HEK293 (cell line): Measurements from ENCODE around the gene PTPN4.

Experiments used
- KLF1 ChIP-seq: fragments of 450-650 bp; formaldehyde crosslinking; IDR thresholded peaks from 2 replicates; pipeline ENCODE4 v1.5.1; 2016; ENCODE audit warnings: missing biosample characterization, missing genetic modification characterization
- KLF16 ChIP-seq: fragments of 450-650 bp; formaldehyde crosslinking; IDR thresholded peaks from 2 replicates; pipeline ENCODE4 v1.5.1; 2017; ENCODE audit warnings: missing biosample characterization, missing genetic modification characterization
- MYNN ChIP-seq: fragments of 450-650 bp; formaldehyde crosslinking; IDR thresholded peaks from 2 replicates; pipeline ENCODE4 v1.5.1; 2016; ENCODE audit warnings: missing biosample characterization, missing genetic modification characterization, borderline replicate concordance
- YY1 ChIP-seq: fragments of 450-650 bp; formaldehyde crosslinking; IDR thresholded peaks from 2 replicates; pipeline ENCODE4 v1.5.1; 2018; ENCODE audit warnings: missing biosample characterization, missing genetic modification characterization
- ZNF157 ChIP-seq: fragments of 450-650 bp; formaldehyde crosslinking; IDR thresholded peaks from 2 replicates; pipeline ENCODE4 v1.5.1; 2016; ENCODE audit warnings: missing biosample characterization, missing genetic modification characterization
- ZNF274 ChIP-seq, 2 experiments: fragments of 200-500 bp in 1 of 2; fragments of 450-650 bp in 1 of 2; sonication (Bioruptor generic) in 1 of 2; formaldehyde crosslinking in 1 of 2; IDR thresholded peaks; 2 replicates each; pipeline versions ENCODE4 v1.5.1 to v1.6.1; 2014 to 2016; ENCODE audit warnings: borderline replicate concordance in 1 of 2, inconsistent platforms in 1 of 2, low read length in 1 of 2, missing biosample characterization in 1 of 2, missing genetic modification characterization in 1 of 2
- ZNF335 ChIP-seq: fragments of 450-650 bp; formaldehyde crosslinking; conservative IDR thresholded peaks from 2 replicates; pipeline ENCODE4 v1.5.1; 2016; ENCODE audit warnings: missing biosample characterization, missing genetic modification characterization
- TF ChIP-seq, protein P1 (sequence below): fragments of 450-650 bp; formaldehyde crosslinking; IDR thresholded peaks from 2 replicates; pipeline ENCODE4 v1.5.1; 2016; ENCODE audit warnings: missing biosample characterization, missing genetic modification characterization
- TF ChIP-seq, protein P2 (sequence below): IDR thresholded peaks from 2 replicates; pipeline ENCODE4 v1.6.1; 2011; ENCODE audit warnings: mild to moderate bottlenecking, low read depth, low read length, borderline replicate concordance
- TF ChIP-seq, protein P3 (sequence below): fragments of 450-650 bp; formaldehyde crosslinking; IDR thresholded peaks from 2 replicates; pipeline ENCODE4 v1.5.1; 2017; ENCODE audit warnings: missing biosample characterization, missing genetic modification characterization
- TF ChIP-seq, protein P4 (sequence below): fragments of 450-650 bp; formaldehyde crosslinking; optimal IDR thresholded peaks from 2 replicates; pipeline ENCODE3; 2016; ENCODE audit warnings: missing biosample characterization, mild to moderate bottlenecking, missing genetic modification characterization
- TF ChIP-seq, protein P5 (sequence below): fragments of 450-650 bp; formaldehyde crosslinking; IDR thresholded peaks from 2 replicates; pipeline ENCODE4 v1.5.1; 2016; ENCODE audit warnings: missing biosample characterization, missing genetic modification characterization
- TF ChIP-seq, protein P6 (sequence below): fragments of 450-650 bp; formaldehyde crosslinking; conservative IDR thresholded peaks from 2 replicates; pipeline ENCODE4 v1.5.1; 2016; ENCODE audit warnings: low read depth, missing biosample characterization, missing genetic modification characterization
- TF ChIP-seq, protein P7 (sequence below): sonication (generic); formaldehyde crosslinking; IDR thresholded peaks from 2 replicates; pipeline ENCODE4 v1.8.1; 2022; ENCODE audit warnings: mild to moderate bottlenecking, moderate library complexity, missing genetic modification reagents

DNA sequence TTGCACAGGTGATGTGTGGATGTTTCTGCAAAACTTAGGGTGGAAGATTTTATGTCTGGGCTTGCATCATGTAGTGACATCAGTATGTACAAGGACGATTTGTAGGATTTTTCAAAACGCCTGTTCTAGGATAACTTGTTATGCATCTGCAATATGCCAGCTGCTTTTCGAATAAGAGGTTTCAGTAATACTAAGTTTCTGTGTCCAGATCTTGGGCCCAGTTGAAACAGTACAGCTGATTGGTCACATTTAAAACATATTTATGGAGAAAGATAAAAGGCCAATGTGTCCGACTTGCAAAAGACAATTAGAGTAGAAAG is 1.2 kb downstream of the PTPN4 start:
- TF ChIP-seq, protein P1, sequence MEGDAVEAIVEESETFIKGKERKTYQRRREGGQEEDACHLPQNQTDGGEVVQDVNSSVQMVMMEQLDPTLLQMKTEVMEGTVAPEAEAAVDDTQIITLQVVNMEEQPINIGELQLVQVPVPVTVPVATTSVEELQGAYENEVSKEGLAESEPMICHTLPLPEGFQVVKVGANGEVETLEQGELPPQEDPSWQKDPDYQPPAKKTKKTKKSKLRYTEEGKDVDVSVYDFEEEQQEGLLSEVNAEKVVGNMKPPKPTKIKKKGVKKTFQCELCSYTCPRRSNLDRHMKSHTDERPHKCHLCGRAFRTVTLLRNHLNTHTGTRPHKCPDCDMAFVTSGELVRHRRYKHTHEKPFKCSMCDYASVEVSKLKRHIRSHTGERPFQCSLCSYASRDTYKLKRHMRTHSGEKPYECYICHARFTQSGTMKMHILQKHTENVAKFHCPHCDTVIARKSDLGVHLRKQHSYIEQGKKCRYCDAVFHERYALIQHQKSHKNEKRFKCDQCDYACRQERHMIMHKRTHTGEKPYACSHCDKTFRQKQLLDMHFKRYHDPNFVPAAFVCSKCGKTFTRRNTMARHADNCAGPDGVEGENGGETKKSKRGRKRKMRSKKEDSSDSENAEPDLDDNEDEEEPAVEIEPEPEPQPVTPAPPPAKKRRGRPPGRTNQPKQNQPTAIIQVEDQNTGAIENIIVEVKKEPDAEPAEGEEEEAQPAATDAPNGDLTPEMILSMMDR: no peak
- TF ChIP-seq KLF1 (tag by site-specific recombination) (no peak), ZNF335 (0 out of 2 replicates have a peak, but pooled peaks have one; percentile 14), ZNF274 (IDR thresholded peaks at IDR 0.05; ENCODE audit: low read length) (no peak), ZNF274 (tag by site-specific recombination; IDR thresholded peaks at IDR 0.05; ENCODE audit: borderline replicate concordance) (no peak), ZNF157 (tag by site-specific recombination) (no peak), KLF16 (tag by site-specific recombination) (no peak), MYNN (tag by site-specific recombination) (no peak), YY1 (tag by site-specific recombination) (no peak)
- TF ChIP-seq, protein P2, sequence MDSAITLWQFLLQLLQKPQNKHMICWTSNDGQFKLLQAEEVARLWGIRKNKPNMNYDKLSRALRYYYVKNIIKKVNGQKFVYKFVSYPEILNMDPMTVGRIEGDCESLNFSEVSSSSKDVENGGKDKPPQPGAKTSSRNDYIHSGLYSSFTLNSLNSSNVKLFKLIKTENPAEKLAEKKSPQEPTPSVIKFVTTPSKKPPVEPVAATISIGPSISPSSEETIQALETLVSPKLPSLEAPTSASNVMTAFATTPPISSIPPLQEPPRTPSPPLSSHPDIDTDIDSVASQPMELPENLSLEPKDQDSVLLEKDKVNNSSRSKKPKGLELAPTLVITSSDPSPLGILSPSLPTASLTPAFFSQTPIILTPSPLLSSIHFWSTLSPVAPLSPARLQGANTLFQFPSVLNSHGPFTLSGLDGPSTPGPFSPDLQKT: no peak
- TF ChIP-seq, protein P3, sequence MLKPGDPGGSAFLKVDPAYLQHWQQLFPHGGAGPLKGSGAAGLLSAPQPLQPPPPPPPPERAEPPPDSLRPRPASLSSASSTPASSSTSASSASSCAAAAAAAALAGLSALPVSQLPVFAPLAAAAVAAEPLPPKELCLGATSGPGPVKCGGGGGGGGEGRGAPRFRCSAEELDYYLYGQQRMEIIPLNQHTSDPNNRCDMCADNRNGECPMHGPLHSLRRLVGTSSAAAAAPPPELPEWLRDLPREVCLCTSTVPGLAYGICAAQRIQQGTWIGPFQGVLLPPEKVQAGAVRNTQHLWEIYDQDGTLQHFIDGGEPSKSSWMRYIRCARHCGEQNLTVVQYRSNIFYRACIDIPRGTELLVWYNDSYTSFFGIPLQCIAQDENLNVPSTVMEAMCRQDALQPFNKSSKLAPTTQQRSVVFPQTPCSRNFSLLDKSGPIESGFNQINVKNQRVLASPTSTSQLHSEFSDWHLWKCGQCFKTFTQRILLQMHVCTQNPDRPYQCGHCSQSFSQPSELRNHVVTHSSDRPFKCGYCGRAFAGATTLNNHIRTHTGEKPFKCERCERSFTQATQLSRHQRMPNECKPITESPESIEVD (tag by site-specific recombination): peak; percentile 59
- TF ChIP-seq, protein P4, sequence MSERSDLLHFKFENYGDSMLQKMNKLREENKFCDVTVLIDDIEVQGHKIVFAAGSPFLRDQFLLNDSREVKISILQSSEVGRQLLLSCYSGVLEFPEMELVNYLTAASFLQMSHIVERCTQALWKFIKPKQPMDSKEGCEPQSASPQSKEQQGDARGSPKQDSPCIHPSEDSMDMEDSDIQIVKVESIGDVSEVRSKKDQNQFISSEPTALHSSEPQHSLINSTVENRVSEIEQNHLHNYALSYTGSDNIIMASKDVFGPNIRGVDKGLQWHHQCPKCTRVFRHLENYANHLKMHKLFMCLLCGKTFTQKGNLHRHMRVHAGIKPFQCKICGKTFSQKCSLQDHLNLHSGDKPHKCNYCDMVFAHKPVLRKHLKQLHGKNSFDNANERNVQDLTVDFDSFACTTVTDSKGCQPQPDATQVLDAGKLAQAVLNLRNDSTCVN (tag by site-specific recombination): no peak
- TF ChIP-seq, protein P5, sequence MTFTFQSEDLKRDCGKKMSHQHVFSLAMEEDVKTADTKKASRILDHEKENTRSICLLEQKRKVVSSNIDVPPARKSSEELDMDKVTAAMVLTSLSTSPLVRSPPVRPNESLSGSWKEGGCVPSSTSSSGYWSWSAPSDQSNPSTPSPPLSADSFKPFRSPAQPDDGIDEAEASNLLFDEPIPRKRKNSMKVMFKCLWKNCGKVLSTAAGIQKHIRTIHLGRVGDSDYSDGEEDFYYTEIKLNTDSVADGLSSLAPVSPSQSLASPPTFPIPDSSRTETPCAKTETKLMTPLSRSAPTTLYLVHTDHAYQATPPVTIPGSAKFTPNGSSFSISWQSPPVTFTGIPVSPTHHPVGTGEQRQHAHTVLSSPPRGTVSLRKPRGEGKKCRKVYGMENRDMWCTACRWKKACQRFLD (tag by site-specific recombination): no peak
- TF ChIP-seq, protein P6, sequence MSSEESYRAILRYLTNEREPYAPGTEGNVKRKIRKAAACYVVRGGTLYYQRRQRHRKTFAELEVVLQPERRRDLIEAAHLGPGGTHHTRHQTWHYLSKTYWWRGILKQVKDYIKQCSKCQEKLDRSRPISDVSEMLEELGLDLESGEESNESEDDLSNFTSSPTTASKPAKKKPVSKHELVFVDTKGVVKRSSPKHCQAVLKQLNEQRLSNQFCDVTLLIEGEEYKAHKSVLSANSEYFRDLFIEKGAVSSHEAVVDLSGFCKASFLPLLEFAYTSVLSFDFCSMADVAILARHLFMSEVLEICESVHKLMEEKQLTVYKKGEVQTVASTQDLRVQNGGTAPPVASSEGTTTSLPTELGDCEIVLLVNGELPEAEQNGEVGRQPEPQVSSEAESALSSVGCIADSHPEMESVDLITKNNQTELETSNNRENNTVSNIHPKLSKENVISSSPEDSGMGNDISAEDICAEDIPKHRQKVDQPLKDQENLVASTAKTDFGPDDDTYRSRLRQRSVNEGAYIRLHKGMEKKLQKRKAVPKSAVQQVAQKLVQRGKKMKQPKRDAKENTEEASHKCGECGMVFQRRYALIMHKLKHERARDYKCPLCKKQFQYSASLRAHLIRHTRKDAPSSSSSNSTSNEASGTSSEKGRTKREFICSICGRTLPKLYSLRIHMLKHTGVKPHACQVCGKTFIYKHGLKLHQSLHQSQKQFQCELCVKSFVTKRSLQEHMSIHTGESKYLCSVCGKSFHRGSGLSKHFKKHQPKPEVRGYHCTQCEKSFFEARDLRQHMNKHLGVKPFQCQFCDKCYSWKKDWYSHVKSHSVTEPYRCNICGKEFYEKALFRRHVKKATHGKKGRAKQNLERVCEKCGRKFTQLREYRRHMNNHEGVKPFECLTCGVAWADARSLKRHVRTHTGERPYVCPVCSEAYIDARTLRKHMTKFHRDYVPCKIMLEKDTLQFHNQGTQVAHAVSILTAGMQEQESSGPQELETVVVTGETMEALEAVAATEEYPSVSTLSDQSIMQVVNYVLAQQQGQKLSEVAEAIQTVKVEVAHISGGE: no peak
- TF ChIP-seq, protein P7, sequence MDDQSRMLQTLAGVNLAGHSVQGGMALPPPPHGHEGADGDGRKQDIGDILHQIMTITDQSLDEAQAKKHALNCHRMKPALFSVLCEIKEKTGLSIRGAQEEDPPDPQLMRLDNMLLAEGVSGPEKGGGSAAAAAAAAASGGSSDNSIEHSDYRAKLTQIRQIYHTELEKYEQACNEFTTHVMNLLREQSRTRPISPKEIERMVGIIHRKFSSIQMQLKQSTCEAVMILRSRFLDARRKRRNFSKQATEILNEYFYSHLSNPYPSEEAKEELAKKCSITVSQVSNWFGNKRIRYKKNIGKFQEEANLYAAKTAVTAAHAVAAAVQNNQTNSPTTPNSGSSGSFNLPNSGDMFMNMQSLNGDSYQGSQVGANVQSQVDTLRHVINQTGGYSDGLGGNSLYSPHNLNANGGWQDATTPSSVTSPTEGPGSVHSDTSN (CRISPR knock-in tag): no peak
